Suppressor macrophage treated with lipopolysaccharide for 1 hour (primary cell): ENCODE measurements around the gene DCXR.
A peak's percentile ranks its signal among the peaks of the same experiment; 100 is the strongest.

ENCODE experiments used
- DNase-seq, 3 donors: peaks; one replicate each; pipeline ENCODE4 v3.0.0-alpha.2; 2020 to 2022

The DCXR gene

DNA sequence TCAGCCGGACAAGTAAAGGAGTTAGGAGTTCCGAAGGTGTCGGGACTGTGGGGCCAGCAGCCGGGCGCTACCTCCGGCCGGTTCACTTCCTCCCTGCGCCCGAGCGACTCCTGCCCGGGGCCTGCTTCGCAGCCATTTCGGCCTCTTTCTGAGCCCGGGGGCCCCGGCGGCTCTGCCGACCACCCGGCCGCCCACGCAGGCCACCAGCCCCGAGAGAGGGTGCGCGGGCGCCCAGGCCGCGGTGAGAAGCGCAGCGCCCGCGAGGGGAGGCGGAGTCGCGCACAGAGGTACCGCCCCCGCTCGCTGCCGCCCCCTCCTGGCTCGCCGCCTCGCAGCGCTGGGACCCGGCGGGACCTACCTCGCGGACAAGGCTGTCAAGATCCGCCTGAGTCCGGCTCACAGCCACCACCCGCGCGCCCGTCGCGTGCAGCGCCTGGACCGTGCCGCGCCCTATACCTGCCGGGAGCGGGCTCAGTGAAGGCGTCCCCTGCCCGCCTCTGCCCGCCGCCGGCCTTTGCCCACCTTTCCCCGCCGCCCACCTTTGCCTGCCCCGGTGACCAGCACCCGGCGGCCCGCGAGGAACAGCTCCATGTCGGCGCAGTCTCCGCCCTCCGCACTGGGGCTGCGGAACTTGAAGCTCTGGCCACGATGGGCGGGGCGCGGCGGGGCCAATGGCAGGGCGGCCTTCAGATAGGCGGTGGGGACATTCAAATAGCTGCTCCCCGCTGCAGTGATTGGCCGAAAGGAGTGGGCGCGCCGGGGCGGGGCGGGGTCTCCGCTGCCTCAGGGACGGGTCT lies at the start of gene DCXR:
Gene DCXR, minus strand, starts transcription at position 606 of the 797 bp plus-strand sequence. Its CDS starts 15 bp downstream, at position 591.
- DNase-seq, result peak; percentile 96 to 99 (median 98)

- DNase-seq, result no peak
Measured at GRCh38 chr17:82085931-82086764, 48.7 kb upstream of the DCXR start.

GRCh38 chr17:82085031-82085861 lies 47.7 kb upstream of the DCXR start:
- no peak for DNase-seq

DNA sequence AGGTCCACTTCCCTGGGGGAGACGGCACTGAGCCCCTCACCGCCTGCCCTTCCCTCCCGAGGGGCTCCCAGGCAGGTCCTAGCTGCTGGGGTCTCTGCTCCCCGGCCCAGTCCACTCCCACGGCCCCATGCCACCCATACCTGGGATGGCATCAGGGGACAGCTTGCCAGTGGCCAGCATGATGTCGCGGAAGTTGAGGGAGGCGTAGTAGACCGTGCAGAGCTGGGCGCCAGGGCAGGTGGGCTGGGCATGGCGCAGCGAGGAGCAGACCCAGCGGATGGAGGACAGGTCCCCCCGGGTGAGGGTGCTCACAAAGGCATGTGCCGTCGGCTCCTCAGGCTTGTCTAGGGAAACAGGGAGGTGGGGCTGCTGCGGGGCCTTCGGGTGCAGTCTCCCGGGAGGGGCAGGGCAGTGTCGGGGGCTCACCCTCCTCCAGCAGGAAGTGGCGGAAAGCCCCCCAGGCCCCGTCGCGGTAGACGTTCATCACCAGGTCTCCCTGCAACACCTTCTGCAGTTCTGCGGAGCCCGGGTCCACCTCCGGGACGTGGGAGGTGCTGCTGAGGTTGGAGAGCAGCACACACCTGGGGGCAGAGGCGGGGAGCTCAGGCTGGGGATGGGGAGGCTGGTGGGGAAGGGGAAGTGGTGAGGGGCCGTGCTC lies 47.0 kb upstream of the DCXR start:
- DNase-seq, result no peak

- no peak for DNase-seq
Measured at GRCh38 chr17:82083533-82084359, 46.2 kb upstream of the DCXR start.

DNA sequence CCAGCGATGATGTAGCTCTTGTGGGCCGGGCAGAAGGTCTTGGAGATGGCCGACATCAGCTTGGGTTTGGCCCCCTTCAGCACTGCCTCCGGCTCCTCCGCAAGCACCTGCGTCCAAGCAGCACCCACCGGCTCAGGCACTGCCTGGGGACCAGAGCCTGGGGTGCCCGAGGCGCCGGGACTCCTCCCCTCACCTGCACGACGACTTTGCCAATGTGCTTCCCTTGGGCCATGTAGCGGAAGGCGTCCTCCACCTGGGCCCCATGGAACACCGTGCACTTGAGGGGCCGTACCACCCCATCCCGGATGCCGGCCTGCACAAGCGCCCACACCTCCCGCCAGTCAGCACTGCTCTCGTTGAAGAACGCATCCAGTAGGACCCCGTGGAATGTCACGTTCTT lies 45.5 kb upstream of the DCXR start:
- no peak for DNase-seq

DNA sequence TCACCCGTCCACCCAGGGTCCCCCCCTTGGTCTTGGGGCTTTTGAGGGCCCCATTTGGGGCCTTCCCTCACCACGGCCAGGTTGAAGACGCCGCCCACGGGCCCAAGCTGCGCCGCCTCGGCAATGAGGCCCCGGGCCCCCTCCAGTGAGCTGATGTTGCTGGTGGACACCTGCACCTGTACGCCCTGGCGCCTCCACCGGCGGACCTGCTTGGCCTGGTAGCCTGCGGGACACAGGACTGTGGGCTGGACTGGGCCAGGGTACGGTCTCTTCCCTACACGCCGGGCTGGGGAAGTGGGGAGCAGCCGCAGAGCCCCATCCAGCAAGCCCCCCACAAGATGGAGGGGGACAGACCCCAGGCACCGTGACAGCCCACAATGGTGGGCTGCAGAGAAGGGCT lies 45.0 kb upstream of the DCXR start:
- no peak for DNase-seq

DNA sequence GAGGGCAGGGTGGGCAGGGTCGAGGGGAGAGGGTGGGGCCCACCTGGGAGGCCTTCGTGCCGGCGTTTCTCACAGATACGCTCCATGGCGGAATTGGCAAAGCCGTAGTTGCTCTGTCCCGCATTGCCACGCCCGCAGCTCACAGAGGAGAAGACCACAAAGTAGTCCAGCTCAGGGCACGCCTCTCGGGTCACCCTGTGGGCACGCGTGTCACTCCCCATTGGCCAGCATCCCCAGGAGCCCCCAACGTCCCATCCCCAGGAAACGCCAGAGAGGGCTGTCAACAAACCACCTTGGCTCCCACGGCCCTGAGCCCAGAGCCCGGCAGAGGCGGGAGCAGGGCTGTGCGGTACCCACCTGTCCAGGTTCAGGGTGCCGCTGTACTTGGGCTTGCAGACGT lies 44.5 kb upstream of the DCXR start:
- no peak for DNase-seq

DNA sequence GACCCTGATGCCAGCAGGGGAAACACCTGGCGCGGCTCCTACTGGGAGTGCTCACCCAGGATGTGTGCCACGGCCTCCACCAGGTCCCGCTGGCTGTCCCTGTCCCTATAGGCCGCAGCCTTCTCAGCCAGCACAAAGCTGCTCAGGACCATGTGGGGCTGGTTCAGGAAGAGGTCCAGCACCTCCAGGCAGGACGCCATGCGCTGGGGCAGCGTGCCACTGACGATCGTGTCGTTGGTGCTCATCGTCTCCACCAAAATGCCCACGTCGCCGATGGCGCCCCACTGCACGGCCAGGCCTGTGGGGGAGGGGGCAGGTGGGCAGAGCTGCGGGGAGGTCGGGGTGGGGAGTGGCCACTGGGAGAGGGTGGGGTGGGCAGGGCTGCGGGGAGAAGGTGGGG lies 44.0 kb upstream of the DCXR start:
- no peak for DNase-seq

DNA sequence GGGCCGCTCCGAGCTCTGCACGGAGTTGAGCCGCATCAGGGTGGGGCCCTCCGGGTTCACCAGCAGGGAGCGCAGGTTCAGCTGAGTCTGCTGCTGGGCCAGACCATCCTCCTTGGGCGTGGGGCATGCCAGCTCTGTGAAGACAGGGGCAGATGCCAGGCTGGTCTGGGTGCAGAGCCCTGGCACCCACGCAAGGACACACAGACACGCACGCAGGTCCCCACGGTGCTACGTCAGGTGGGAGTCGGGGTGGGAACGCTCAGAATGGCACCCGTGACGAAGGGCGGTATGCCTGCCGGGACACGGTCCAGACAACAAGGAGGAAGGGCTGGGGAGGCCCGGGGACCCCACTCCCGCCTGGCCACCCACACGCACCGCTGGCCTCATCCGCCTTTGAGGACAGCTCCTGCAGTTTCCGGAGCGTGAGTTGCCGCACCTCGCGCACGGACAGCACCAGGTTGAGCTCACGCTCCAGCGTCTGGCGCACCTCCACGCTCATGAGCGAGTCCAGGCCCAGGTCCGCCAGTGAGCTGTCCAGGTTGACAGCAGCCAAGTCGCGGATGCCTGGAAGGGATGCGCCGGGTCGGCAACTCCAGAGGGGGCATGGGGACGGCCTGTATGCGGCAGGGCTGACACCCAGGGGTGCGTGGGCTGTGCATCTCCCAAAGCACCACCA lies 43.4 kb upstream of the DCXR start:
- DNase-seq, result no peak

GRCh38 chr17:82080048-82080788 lies 42.7 kb upstream of the DCXR start:
- no peak for DNase-seq

DNA sequence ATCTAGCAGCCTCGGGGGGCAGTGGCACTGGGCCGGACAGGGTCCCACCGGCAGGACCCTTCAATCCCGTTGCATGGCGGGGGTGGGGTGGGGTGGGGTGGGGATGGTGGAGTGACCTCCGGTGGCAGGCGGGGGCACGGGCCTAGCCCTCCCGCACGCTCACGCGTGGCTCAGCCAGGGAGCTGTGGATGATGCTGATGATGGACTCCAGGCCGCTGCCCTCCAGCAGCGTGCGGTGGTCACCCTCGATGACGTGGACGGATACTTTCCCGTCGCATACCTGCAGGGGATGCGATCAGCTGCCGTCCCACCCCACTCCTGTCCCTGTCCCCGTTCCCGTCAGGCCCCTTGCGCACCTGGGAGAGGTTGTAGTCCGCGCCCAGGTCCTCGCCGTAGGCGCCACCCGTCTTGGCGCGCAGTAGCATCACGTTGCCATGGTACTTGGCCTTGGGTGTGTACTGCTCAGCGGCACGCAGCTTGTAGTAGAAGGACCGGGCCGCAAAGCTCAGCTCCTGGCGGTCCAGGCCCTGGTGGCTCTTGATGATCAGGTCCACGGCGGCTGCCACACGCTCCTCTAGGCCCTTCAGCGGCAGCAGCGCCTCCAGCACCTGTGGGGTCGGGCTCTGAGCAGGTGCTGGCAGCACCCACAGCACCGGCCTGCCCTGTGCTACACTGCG lies 41.6 kb upstream of the DCXR start:
- DNase-seq, result no peak

DNA sequence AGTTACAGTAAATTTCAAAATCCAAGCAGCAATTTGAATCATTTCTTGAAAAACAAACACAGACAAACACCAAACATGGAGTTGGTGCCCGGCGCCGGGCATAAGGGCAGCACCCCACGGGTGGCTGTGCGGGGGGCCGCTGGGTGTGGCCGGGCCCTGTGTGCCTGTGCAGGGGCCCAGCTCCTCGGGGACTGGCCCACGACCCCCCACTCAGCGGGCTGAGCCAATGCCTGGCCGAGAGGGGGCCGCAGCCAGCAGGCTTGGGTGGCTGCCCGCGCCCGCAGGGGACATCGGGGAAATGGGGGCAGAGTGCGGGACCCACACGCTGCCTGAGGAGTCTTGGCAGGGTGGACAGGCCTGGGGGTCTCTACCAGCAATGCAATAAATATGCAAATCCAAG lies 40.9 kb upstream of the DCXR start:
- DNase-seq, result no peak

DNA sequence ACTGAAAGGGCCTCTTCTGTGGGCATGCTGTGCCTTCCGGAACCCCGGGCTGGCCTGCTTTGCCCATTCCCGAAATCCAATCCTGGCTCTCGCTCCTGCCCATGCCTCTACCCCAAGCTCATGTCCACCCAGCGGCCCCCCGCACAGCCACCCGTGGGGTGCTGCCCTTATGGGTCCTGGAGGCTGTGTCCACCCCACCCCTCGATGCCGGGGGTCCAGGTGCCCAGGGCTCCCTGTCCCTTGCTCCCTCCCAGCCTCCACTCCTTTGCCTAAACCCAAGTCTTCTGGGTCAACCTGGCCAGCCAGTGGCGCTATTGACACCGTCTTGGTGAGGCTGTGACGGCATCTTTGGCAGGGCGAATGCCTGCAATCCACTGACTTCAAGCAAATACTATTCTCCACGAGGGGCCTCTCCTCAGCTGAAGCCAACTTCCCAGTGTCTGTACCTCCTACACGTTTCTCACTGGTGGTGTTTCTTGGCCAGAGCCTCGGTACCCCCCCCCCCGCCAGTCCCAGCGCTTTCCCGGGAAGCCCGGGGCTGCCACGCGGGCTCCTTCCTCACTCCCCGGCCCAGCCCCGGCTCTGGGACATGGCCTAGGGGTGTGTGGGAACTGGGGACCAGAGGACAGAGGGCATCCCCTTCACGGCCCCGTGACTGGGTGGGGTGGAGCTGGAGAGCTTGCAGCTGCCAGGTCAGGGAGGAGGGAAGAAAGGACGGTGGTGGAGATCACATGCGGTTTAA lies 40.3 kb upstream of the DCXR start:
- peak in 1 of 3 donors; percentile 17 for DNase-seq

DNA sequence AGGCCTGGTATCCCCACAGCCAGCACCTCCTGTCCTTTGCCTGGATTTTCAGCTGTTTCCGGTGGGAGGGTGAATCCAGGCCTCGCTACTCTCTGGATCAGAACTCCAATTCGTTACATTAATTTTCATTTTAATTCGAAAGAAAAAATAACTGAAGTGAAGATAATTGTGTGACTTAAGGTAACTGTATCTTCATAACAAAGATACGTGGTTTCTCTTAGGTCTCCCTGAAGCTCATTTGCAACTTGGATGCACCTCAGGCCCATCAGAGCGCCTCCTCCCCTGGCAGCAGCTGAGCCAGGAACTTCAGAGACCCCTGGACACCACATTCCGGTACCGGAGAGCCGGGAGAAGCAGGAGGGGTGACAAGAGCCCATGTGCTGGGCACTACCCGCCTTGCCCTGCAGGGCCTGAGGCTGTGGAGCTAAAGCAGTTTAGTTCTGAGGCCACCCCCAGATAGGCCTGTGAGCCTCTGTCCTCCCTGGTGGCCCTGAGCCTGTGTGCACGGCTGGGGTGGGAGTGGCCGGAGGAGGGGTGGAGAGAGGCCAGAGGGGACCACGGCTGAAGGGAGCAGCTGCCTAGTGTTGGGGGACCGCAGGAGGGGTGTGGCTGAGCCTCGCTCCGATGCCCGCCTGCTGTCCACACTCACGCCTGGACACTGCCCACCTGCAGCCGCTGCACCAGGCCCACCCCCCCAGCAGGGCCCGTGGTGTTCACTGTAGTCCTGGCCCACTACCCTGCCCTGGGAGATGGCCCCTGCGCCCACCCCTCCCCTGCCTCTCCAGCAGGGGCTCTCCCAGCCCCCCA lies 39.5 kb upstream of the DCXR start:
- DNase-seq, result no peak

- no peak for DNase-seq
Measured at GRCh38 chr17:82076018-82076784, 38.7 kb upstream of the DCXR start.

DNA sequence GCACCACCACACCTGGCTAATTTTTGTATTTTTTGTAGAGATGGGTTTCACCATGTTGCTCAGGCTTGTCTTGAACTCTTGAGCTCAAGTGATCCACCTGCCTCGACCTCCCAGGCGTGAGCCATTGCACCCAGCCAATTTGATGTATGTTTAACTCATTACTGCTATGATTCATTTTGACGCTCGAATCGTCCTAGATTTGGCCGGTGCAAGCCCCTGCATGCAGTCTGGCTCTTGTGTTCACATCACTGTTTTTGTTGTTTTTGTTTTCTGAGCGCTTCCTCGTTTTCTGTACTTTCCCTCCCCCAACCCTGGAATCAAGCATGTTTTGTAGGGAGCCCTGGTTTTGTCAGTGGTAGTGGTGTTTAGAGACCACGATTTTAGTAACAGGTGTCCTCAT lies 35.9 kb upstream of the DCXR start:
- DNase-seq, result no peak
